NCI-H526 treated with DMSO at 0.1 percent for 48 hours (cell line): ENCODE results near the gene MAMDC2.
"Not testable (repeated sequence)": the region's sequence is repeated elsewhere in the genome, so short reads cannot be mapped to it uniquely, and the experiment has no call there.

Experiments used
- DNase-seq: peaks from one replicate; lab custom pipeline; 2025; lab: John Stamatoyannopoulos, UW

The MAMDC2 gene

DNA sequence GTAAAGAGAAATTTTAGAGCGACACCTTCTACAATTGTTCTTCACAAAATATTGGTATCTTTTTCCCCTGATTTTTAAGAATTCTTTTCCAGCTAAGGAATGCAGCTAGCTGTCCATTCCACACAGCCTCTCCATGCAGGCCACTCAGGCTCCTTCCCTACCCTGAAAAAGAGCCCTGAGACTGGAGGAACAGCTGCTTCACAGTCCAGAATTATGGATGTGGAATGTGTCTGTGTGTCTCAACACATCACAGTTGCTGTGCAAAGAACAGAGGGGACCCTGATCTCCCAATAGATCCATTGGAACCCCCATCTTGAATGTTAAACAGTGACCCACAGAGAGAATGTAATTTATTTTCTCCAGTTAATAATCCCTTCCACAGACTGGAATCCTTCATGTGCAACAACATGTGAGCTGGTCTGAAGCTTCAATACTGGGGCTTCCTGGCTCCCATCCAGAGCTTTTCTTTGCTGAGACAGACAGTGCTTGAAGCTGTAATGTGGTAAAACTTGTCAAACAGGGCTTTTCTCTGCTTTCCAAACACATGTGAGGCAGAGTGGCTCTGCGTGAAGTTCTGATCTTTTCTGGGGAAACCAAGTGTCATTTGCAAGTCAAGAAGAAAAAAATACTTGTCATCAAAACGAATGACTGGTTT is 161.8 kb downstream of the MAMDC2 start:
- DNase-seq = no peak

DNA sequence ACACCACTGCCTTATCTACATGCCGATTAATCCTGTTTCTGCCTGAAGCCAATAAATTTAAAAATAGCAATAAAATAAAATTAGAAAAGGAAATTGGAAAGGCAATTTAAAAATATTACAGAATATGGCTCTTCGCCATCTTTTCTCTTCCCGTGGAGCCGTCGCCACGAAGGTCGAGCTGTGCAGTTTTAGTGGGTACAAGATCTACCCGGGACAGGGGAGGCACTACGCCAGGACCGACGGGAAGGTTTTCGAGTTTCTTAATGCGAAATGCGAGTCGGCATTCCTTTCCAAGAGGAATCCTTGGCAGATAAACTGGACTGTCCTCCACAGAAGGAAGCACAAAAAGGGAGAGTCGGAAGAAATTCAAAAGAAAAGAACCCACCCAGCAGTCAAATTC is 173.4 kb downstream of the MAMDC2 start:
- DNase-seq = no peak

DNA sequence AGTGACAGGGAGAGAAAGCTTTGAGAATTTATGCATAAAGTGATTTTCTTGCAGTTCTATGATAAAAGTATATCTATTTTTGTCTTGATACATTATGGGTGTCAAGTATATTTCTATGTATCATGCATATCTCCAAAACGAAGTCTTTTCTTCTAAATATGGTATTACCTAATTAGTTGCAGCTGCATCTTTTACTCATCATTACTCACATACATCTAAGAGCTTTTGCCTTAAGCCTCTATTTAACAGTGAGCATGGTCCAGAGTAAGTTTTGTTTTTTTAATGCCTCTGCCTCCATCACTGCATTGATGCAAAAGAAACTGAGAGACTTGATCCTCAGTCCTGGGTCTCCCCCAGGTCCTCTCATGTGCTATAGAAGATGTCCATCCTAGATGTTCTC is 175.1 kb downstream of the MAMDC2 start:
- no peak for DNase-seq

DNA sequence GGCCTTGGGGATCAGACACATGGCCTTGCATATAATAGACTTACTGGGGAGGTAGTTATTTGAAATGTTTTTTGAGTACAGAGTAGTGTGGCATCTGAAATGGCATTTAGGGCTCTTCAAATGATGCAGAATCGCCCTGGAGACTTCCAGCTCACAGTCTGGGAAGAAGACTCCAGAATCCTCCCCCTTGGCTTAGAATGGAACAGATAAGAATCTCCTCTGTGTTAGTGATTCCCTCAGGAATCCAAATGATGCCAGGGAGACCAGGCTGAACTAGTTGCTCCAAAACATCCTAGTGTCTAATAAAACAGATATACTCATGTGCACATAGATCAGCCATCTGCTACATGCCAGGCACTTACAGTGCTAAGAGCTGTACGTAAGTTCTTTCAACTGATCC is 176.6 kb downstream of the MAMDC2 start:
- DNase-seq = no peak

DNA sequence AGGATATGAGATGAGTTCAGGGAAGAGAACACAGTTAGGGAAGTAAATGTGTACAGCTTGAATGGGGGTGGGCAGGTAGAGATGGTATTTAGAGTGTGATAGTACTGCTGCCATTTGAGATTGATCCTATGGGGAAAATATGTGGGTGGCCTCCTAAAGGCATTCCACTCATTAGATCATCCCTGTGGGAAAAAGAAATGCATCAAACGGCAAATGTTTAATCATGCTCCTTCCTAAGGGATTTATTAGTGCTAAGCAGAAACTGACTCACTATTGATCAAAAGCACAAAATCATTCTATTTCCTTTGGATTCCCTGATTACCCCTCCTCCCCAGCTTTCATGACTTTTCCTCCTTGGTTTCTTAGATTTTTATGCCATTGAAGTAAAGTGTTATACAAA is 178.7 kb downstream of the MAMDC2 start:
- DNase-seq = no peak

DNA sequence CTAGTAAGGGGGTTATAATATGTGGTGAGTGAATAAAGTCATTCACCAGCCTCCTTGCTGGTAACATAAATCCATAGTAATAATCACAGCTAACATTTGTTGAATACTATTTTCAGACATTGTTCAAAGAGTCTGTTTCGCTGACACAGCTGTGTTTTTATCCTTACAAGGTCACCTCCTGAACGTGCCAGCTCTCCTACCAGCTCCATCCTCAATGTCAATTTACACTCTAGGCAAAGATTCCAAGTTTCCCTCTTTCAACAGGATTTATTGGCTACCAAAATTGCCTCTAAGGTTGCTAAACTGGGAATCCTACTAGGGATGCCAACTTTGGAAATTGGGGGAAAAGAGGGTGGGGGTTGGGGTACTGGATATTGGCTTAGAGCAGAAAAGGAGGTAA is 184.5 kb downstream of the MAMDC2 start:
- no peak for DNase-seq

DNA sequence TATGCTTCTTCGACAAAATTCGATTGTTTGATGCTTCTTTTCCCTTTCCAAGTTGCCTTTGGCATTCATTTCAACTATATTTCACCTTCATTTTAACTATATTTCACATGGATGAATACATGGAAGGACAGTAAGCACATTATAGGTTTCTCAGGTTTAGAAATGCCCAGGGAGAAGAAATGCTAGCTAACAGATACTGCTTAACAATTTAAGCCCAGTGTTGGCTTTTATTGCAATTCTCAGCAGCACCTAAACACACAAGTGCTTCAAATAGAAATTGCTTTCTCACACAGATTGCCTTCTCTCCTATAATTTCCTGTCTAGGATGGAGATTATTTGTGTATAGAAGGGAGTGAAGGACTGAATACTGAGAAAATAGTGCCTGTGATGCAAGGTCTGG is 185.0 kb downstream of the MAMDC2 start:
- DNase-seq = no peak

DNA sequence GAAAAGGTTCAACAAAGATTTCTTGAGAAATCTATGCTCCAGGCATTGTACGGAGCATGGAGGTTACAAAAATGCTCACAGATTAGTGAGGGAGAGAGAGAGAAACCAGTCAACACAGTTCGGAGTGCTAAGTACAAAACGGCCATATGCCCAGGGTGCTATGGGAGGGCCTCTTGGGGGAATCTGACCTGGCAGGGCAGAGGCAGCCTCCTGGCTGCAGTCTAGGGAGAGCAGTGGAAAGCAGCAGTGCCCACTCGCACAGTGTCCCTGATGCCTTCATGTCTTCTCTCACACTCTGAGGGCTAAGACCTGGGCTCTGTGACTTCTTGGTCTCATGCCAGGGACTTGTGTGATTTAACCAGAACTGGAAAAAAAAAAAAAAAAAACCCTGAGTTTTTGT is 185.4 kb downstream of the MAMDC2 start:
- no peak for DNase-seq

DNA sequence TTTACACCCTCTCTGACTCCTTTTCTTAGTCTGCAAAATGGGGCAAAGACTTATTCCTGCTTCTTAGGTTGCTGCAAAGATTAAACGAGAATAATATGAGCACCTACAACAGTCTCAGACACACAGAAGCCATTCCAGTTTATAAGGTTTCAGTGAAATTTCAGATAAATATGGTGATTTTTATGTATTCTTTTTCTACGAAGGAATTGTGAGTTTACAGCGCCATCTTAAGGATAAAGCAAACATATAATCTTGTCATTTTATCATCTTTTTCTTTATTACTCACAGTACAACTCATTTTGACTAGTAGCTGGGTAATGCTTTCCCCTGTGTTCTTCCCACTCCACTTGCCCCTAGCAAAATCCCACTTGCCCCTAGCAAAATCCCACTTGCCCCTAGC is 185.9 kb downstream of the MAMDC2 start:
- DNase-seq = peak; percentile 4

DNA sequence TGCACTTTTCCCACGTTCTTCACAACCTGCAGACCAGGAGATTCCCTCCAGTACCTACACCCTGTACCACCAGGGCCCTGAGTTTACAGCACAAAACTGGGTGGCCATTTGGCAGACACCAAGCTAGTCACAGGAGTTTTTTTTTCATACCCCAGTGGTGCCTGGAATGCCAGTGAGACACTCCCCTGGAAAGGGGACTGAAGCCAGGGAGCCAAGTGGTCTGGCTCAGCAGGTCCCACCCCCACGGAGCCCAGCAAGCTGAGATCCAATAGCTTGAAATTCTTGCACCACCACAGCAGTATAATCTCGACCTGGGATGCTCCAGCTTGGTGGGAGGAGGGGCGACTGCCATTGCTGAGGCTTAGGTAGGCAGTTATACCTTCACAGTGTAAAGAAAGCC is 188.8 kb downstream of the MAMDC2 start:
- no peak for DNase-seq

DNA sequence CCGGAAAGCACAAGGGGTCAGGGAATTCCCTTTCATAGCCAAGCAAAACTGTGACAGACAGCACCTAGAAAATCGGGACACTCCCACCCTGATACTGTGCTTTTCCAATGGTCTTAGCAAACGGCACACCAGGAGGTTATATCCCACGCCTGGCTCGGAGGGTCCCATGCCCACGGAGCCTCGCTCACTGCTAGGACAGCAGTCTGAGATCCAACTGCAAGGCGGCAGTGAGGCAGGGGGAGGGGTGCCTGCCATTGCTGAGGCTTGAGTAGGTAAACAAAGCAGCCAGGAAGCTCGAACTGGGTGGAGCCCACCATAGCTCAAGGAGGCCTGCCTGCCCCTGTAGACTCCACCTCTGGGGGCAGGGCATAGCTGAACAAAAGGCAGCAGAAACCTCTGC is 190.6 kb downstream of the MAMDC2 start:
- not testable (repeated sequence) for DNase-seq

DNA sequence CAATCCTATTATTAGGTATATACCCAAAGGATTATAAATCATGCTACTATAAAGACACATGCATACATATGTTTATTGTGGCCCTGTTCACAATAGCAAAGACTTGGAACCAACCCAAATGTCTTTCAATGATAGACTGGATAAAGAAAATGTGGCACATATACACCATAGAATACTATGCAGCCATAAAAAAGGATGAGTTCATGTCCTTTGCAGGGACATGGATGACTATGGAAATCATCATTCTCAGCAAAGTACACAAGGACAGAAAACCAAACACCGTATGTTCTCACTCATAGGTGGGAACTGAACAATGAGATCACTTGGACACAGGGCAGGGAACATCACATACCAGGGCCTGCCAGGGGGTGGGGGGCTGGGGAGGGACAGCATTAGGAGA is 202.3 kb downstream of the MAMDC2 start:
- not testable (repeated sequence) for DNase-seq

DNA sequence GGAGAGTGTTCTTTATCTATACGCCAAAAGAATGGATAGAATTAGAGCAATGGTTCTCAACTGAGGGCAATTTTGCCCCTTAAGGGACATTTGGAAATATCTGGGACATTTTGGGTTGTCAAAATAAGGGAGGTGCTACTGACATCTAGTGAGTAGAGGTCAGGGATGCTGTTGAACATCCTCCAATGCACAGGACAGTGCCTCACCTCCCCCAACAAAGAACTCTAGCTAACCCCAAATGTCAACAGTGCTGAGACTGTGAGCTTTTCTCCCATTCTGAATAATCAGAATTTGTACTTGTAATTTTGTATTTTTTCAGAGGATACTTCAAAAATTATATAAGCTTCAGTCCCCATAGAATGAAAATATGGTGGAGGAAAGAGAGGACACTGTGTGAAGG is 206.6 kb downstream of the MAMDC2 start:
- DNase-seq = no peak

DNA sequence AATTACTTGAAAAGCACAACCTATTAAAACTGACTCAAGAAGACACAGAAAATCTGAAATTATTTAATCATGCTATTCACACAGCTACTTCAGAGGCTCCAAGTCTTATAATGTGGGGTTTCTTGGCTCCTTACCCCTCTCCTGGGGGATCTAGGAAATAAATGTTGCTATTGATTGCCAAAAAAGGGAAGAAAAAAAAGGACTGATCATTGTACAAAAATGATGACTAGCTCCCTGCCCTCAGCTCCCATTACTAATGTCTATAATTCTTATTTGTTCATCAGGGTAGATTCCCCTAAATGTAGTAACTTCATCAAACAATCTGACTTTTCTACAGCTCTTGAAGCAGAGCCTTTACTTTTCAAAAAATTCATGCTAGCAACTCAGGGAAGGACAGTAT is 211.8 kb downstream of the MAMDC2 start:
- no peak for DNase-seq

DNA sequence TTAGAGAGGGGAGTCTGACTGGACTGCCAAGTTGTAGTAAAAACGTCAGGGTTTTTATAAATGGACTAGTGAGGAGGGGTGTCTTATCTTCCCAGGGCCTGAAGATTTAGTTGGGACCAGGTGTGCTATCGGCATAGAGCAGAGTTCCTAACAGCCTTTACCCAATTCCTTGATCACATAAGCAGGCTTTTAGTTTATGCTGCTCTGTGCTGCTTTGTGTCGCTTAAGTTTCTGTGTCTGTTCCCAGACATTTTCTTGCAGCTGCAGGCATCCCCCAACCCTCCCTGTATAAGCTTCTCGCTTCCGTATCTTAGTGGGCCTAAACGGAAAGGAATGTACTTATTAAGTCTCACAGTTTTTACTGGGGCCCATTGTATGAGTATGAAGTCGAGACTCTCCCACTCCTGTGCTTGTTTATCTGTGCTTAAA is 212.5 kb downstream of the MAMDC2 start:
- no peak for DNase-seq

DNA sequence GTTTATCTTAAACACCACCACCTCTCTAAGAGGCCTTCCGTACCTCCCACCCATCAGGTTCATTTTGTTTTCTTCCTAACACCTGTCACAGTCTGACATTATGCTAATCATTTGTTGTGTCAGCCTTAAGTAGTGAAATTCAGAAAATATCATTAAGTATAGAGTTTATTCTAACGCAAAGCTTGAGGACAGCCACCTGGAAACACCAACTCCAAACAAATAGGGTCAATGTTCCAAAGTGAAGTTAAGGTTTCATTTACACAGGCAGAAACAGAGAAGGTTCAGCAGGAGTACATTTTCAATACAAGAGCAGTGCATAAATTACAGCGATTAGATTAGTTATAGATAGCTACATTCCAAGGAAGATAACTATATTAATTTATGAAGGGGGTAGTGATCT is 213.9 kb downstream of the MAMDC2 start:
- DNase-seq = peak; percentile 4

DNA sequence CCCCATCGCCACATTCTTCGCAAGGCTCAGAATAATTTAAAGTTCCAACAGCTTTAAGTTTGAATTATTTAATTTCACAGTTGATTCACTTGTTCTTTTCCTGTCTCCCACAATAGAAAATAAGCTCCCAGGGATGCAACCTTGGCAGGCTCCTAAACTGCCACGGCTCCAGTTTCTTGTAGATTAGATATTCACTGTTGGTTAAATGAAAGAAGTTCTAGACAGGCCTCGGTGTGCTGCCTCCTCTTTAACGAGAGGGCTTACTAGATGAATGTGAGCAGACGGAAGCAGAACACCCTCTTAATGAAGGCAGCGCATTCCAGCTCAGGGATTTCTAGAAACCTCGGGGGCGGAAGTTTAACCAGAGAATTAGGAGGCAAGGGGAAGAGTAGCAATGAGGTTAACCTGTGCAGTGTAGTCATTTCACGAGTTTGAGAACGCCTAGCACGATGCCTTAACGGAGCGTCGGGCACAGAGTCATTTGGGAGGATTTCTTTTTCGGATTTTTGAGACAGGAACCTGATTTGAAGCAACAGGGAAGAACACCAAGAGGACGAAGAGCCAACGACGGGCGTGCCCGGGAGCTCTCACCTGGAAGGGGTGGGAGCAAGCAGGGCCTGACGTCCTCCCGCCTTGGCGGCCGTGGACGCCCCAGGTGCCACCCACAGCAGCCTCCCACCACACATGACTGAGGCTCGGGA is 214.5 kb downstream of the MAMDC2 start:
- peak; percentile 46 for DNase-seq

DNA sequence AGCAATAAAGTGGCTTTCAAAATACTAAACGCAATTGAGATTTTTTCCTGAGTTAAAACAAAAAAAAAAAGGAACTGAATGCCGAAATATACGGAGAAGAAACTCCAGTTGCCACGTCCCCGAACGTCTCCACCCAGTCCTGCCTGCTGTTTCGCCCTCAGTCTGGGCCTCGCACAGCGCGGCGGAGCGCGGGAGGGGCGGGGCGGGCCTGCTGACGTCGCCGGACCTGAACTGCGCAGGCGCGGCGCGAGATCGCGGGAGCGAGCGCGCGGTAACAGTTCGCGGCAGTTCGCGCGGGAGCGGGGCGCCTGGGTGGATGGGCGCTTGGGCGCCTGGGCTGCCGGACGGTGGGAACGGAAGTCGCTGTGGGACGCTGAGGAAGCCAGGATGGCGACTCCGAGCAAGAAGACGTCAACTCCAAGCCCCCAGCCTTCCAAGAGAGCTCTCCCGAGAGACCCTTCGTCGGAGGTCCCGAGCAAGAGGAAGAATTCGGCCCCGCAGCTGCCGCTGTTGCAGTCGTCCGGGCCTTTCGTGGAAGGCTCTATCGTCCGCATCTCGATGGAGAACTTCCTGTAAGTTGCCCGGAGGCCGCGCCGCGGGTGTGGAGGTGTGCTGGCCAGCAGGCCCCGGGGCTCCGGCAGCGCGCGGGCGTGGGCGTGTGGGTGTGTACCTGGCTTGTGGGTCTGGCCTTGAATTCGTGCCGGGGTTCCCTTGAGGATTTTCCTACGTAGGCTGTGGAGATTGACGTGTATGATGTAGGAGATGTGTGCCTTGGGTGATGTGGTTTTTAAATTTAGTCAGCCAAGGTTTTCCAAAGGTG is 215.3 kb downstream of the MAMDC2 start, which contains the start of gene SMC5:
SMC5 (plus strand) TSS at position 287 of the 820 bp plus-strand sequence; CDS start at position 388, 101 bp downstream.
- DNase-seq = peak; percentile 73

DNA sequence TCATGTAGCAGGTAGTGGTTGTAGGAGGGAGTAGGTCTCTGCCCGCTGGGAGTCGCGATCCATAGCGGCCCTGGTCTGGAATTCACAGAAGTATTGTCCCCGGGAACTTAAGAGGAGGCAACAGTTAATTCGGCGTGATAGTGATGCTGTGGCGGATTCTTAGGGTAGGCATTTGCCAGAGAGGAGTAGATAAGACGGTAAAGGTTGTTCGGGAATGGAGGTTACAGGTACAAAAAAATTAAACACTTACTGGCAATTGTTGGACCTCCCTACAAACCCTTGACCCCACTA is 215.8 kb downstream of the MAMDC2 start:
- DNase-seq = peak; percentile 46

DNA sequence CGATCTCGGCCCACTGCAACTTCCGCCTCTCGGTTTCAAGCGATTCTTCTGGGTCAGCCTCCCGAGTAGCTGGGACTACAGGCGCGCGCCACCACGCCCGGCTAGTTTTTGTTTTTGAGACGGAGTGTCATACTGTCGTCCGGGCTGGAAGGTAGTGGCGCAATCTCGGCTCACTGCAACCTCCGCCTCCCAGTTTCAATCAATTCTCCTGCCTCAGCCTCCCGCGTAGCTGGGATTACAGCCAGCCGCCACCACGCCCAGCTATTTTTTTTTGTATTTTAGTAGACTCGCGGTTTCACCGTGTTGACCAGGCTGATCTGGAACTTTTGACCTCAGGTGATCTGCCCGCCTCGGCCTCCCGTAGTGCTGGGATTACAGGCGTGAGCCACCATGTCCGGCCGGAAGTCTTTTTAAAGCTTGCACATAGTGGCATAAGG is 216.4 kb downstream of the MAMDC2 start:
- DNase-seq = no peak

DNA sequence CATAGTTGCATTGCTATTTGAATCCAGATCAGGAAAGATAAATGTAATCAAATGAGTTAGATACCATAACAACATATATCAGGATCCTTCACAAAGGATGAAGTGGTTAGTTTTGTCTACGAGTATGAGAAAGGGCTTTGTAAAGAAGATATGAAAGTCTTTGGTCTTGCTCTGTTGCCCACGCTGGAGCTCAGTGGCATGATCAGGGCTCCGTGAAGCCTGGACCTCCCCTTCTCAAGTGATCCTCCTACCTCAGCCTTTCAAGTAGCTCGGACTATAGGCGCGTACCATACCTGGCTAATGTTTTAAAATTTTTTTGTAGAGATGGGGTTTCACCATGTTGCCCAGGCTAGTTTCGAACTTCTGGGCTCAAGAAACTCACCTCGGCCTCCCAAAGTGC is 217.0 kb downstream of the MAMDC2 start:
- DNase-seq = no peak

DNA sequence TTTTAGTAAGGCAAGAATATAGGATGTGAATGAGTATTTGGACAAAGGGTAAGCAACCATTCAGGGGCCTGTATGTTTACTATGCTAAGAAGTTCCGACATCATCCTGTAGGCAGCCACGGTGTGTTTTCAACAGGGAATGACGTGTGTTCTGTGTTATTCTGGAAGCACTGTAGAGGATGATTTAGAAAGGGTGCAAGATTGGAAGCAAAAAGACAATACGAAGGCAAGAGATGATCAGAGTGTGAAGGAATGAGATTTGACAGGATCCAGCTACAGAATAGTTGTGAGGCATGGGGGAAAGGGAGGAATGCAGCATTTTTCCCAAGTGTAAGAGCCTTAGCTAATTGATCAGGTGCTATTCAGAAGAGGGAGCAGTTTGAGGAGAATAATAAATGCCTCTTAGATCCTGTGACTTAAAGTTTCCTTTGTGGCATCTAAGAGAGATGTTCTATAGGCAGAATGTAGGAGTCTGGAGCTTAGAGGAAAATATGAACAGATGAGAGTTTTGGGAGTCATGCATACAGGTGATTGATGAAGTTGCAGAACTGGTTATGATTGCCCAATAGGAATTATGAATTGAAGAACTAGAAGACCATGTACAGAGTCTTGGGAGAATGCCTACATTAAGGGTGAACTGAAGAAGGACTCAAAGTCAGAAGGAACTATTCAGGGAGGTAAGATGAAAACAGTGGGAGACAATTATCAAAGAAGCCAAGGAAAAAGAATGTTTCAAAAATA is 217.7 kb downstream of the MAMDC2 start:
- DNase-seq = no peak
